Parathyroid adenoma (tissue), 2 donors: ENCODE measurements around the gene UBE2U.

Experiments
- H2AFZ ChIP-seq: fragments of 300-600 bp; sonication (generic); one replicate; pipeline ENCODE4 v1.7.0; 2017; ENCODE audit warnings: antibody characterized with exemption, mild to moderate bottlenecking
- H3K27ac ChIP-seq: fragments of 300-600 bp; sonication (generic); one replicate; pipeline ENCODE4 v1.7.0; 2017
- H3K27me3 ChIP-seq: fragments of 300-600 bp; sonication (generic); one replicate; pipeline ENCODE4 v1.7.0; 2017; ENCODE audit warnings: low read length; ENCODE audit not compliant: control insufficient read depth, insufficient read depth
- H3K36me3 ChIP-seq: fragments of 300-600 bp; sonication (generic); one replicate; pipeline ENCODE4 v1.7.0; 2017; ENCODE audit warnings: low read length; ENCODE audit not compliant: control insufficient read depth, insufficient read depth
- H3K4me1 ChIP-seq: fragments of 300-600 bp; sonication (generic); one replicate; pipeline ENCODE4 v1.7.0; 2017; ENCODE audit warnings: control low read depth
- H3K4me2 ChIP-seq: fragments of 300-600 bp; sonication (generic); one replicate; pipeline ENCODE4 v1.7.0; 2017; ENCODE audit warnings: low read length
- H3K4me3 ChIP-seq: fragments of 300-600 bp; sonication (generic); one replicate; pipeline ENCODE4 v1.7.0; 2017; ENCODE audit warnings: low read depth, low read length
- H3K79me2 ChIP-seq: fragments of 300-600 bp; sonication (generic); one replicate; pipeline ENCODE4 v1.7.0; 2017; ENCODE audit warnings: control low read depth
- H3K9ac ChIP-seq: fragments of 300-600 bp; sonication (generic); one replicate; pipeline ENCODE4 v1.7.0; 2017; ENCODE audit warnings: mild to moderate bottlenecking
- H3K9me3 ChIP-seq: fragments of 300-600 bp; sonication (generic); one replicate; pipeline ENCODE4 v1.7.0; 2017; ENCODE audit warnings: low read length; ENCODE audit not compliant: control insufficient read depth
- CTCF ChIP-seq: fragments of 300-600 bp; sonication (generic); IDR thresholded peaks from one replicate; pipeline ENCODE4 v1.7.0; 2017; ENCODE audit warnings: antibody characterized with exemption, mild to moderate bottlenecking
- donor health status: primary hyperparathyroidism.

UBE2U gene

GRCh38 chr1:64304823-64305222 lies 101.4 kb downstream of the UBE2U start:
- Histone ChIP-seq H3K27me3 (no peaks in the 10 kb centered on the region), H3K79me2 (no peaks in the 10 kb centered on the region), H3K9ac (no peak overlapping the region), H3K4me1 (no peaks in the 10 kb centered on the region), H3K4me2 (no peak overlapping the region), H3K4me3 (no peak overlapping the region), H3K27ac (no peak overlapping the region), H3K36me3 (no peaks in the 10 kb centered on the region), H3K9me3 (no peaks in the 10 kb centered on the region), H2AFZ (no peak overlapping the region)
- TF ChIP-seq CTCF: no peak

- Histone ChIP-seq H3K4me2 (no peak overlapping the region), H3K79me2 (no peaks in the 10 kb centered on the region), H3K27me3 (no peaks in the 10 kb centered on the region), H2AFZ (no peak overlapping the region), H3K4me3 (no peak overlapping the region), H3K4me1 (no peaks in the 10 kb centered on the region), H3K36me3 (no peaks in the 10 kb centered on the region), H3K27ac (no peak overlapping the region), H3K9me3 (no peaks in the 10 kb centered on the region), H3K9ac (no peak overlapping the region)
- no peak for TF ChIP-seq CTCF
These were observed 105.4 kb downstream of the UBE2U start for GRCh38 chr1:64308866-64309265.

- TF ChIP-seq CTCF: no peak
- Histone ChIP-seq H3K4me3 (no peak overlapping the region), H3K79me2 (no peaks in the 10 kb centered on the region), H2AFZ (no peak overlapping the region), H3K27me3 (no peaks in the 10 kb centered on the region), H3K4me1 (no peaks in the 10 kb centered on the region), H3K9me3 (no peaks in the 10 kb centered on the region), H3K4me2 (no peak overlapping the region), H3K27ac (no peak overlapping the region), H3K36me3 (no peaks in the 10 kb centered on the region), H3K9ac (no peak overlapping the region)
These were observed 106.0 kb downstream of the UBE2U start for GRCh38 chr1:64309431-64309831.

- H3K4me3 ChIP-seq: no peak overlapping the region
- no peak for TF ChIP-seq CTCF
- no peaks in the 10 kb centered on the region for H3K4me1 ChIP-seq
- H3K79me2 ChIP-seq: no peaks in the 10 kb centered on the region
- H2AFZ ChIP-seq: no peak overlapping the region
- H3K4me2 ChIP-seq: no peak overlapping the region
- no peaks in the 10 kb centered on the region for H3K36me3 ChIP-seq
- no peaks in the 10 kb centered on the region for H3K9me3 ChIP-seq
- no peak overlapping the region for H3K27ac ChIP-seq
- H3K27me3 ChIP-seq: no peaks in the 10 kb centered on the region
- H3K9ac ChIP-seq: no peak overlapping the region
These were observed 107.3 kb downstream of the UBE2U start for GRCh38 chr1:64310760-64311159.

- Histone ChIP-seq H3K4me3 (no peak overlapping the region), H3K36me3 (no peaks in the 10 kb centered on the region), H2AFZ (no peak overlapping the region), H3K79me2 (no peaks in the 10 kb centered on the region), H3K4me2 (no peak overlapping the region), H3K9me3 (no peaks in the 10 kb centered on the region), H3K27ac (no peak overlapping the region), H3K9ac (no peak overlapping the region), H3K4me1 (no peaks in the 10 kb centered on the region), H3K27me3 (no peaks in the 10 kb centered on the region)
- TF ChIP-seq CTCF: no peak
These were observed 109.0 kb downstream of the UBE2U start for GRCh38 chr1:64312431-64312830.
